Measurements from ENCODE around the gene SCD5. TPM values are rescaled to one million over a fixed set of nuclear protein-coding genes. Genes with fewer than 3 reads are reported as not detected.

Gene SCD5
- total and polyA plus RNA-seq, 2 of the 13 experiments (the other 11 are each of a cell fraction or from before 2014, with no cell fraction given): not detected

- intact Hi-C loops (cut with micrococcal nuclease; ENCODE audit: unreplicated experiment): no loop called here
- ChIA-PET CTCF (ENCODE audit: low intra/inter-chr PET ratio, low total read pairs) (no interaction called here), POLR2A (no interaction called here)
- 75% methylated on average over 8 of the region's 8 CpGs for WGBS (ENCODE audit: low lambda C conversion rate)
- FAIRE-seq (no peak), DNase-seq (ENCODE audit: low spot score) (no peak), ATAC-seq (no peak)
- in situ Hi-C loops (cut with HindIII; ENCODE audit: extremely low pct_ligation_motif_present, low pct_unique_long_range_greater_than_20kb): no loop called here
- Histone ChIP-seq H2AFZ (ENCODE audit: low read length) (no peak overlapping the region), H3K4me2 (ENCODE audit: low read depth, low read length) (no peak overlapping the region), H4K20me1 (ENCODE audit: insufficient read depth, low read length) (no peaks in the 10 kb centered on the region), H3K27me3 (ENCODE audit: control insufficient read depth in 1 of 2, insufficient read depth in 2 of 2, low read length in 2 of 2) (peaks cover 0 to 2% of the 10 kb centered on the region in 2 experiments; a peak in 1 of 5 replicates), H3K4me1 (ENCODE audit: insufficient read depth, low read length) (peaks cover 22% of the 10 kb centered on the region), H3K9me3 (ENCODE audit: low read length) (no peaks in the 10 kb centered on the region), H3K9ac (ENCODE audit: insufficient read depth, low read depth, low read length) (no peak overlapping the region), H3K4me3 (replicated peaks in 1 of 3; ENCODE audit: insufficient read depth in 1 of 3, low read depth in 2 of 3, low read length in 3 of 3) (no peak overlapping the region), H3K27ac (ENCODE audit: extremely low read length, insufficient read depth, low read length) (no peak overlapping the region), H3K36me3 (replicated peaks in 1 of 2; ENCODE audit: control insufficient read depth in 1 of 2, insufficient read depth in 2 of 2, low read length in 2 of 2) (no peaks in the 10 kb centered on the region), H3K79me2 (ENCODE audit: insufficient read depth, low read length) (no peaks in the 10 kb centered on the region)
- BruUV-seq (replicated peaks): no TSS peak
- TF ChIP-seq, protein P1, sequence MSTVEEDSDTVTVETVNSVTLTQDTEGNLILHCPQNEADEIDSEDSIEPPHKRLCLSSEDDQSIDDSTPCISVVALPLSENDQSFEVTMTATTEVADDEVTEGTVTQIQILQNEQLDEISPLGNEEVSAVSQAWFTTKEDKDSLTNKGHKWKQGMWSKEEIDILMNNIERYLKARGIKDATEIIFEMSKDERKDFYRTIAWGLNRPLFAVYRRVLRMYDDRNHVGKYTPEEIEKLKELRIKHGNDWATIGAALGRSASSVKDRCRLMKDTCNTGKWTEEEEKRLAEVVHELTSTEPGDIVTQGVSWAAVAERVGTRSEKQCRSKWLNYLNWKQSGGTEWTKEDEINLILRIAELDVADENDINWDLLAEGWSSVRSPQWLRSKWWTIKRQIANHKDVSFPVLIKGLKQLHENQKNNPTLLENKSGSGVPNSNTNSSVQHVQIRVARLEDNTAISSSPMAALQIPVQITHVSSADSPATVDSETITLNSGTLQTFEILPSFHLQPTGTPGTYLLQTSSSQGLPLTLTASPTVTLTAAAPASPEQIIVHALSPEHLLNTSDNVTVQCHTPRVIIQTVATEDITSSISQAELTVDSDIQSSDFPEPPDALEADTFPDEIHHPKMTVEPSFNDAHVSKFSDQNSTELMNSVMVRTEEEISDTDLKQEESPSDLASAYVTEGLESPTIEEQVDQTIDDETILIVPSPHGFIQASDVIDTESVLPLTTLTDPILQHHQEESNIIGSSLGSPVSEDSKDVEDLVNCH (CRISPR knock-in tag; IDR thresholded peaks at IDR 0.05): no peak
- TF ChIP-seq ZNF484 (CRISPR knock-in tag; IDR thresholded peaks at IDR 0.05; ENCODE audit: borderline replicate concordance, low read depth): no peak
- no peak for TF ChIP-seq ZNF703 (CRISPR knock-in tag; IDR thresholded peaks at IDR 0.05; ENCODE audit: borderline replicate concordance)
- no peak for TF ChIP-seq EP300 (IDR thresholded peaks at IDR 0.05; ENCODE audit: low read depth in 2 of 2, low read length in 2 of 2)
- no peak for TF ChIP-seq EP300 (CRISPR knock-in tag; IDR thresholded peaks at IDR 0.05; ENCODE audit: borderline replicate concordance)
- no peak for TF ChIP-seq BRF2 (CRISPR knock-in tag; IDR thresholded peaks at IDR 0.05)
- TF ChIP-seq, protein P2, sequence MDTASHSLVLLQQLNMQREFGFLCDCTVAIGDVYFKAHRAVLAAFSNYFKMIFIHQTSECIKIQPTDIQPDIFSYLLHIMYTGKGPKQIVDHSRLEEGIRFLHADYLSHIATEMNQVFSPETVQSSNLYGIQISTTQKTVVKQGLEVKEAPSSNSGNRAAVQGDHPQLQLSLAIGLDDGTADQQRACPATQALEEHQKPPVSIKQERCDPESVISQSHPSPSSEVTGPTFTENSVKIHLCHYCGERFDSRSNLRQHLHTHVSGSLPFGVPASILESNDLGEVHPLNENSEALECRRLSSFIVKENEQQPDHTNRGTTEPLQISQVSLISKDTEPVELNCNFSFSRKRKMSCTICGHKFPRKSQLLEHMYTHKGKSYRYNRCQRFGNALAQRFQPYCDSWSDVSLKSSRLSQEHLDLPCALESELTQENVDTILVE (CRISPR knock-in tag; IDR thresholded peaks at IDR 0.05): no peak
- TF ChIP-seq, protein P3, sequence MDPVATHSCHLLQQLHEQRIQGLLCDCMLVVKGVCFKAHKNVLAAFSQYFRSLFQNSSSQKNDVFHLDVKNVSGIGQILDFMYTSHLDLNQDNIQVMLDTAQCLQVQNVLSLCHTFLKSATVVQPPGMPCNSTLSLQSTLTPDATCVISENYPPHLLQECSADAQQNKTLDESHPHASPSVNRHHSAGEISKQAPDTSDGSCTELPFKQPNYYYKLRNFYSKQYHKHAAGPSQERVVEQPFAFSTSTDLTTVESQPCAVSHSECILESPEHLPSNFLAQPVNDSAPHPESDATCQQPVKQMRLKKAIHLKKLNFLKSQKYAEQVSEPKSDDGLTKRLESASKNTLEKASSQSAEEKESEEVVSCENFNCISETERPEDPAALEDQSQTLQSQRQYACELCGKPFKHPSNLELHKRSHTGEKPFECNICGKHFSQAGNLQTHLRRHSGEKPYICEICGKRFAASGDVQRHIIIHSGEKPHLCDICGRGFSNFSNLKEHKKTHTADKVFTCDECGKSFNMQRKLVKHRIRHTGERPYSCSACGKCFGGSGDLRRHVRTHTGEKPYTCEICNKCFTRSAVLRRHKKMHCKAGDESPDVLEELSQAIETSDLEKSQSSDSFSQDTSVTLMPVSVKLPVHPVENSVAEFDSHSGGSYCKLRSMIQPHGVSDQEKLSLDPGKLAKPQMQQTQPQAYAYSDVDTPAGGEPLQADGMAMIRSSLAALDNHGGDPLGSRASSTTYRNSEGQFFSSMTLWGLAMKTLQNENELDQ (CRISPR knock-in tag; IDR thresholded peaks at IDR 0.05; ENCODE audit: borderline replicate concordance): no peak
- no peak for TF ChIP-seq ZSCAN20 (CRISPR knock-in tag; IDR thresholded peaks at IDR 0.05; ENCODE audit: borderline replicate concordance)
- TF ChIP-seq MATR3 (CRISPR knock-in tag; IDR thresholded peaks at IDR 0.05): no peak
- no peak for TF ChIP-seq ZBTB7A (CRISPR knock-in tag; IDR thresholded peaks at IDR 0.05)
- TF ChIP-seq, protein P4, sequence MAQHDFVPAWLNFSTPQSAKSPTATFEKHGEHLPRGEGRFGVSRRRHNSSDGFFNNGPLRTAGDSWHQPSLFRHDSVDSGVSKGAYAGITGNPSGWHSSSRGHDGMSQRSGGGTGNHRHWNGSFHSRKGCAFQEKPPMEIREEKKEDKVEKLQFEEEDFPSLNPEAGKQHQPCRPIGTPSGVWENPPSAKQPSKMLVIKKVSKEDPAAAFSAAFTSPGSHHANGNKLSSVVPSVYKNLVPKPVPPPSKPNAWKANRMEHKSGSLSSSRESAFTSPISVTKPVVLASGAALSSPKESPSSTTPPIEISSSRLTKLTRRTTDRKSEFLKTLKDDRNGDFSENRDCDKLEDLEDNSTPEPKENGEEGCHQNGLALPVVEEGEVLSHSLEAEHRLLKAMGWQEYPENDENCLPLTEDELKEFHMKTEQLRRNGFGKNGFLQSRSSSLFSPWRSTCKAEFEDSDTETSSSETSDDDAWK (CRISPR knock-in tag; IDR thresholded peaks at IDR 0.05): no peak
- TF ChIP-seq MXD1 (CRISPR knock-in tag; IDR thresholded peaks at IDR 0.05): no peak
- no peak for TF ChIP-seq MAF1 (CRISPR knock-in tag; IDR thresholded peaks at IDR 0.05; ENCODE audit: borderline replicate concordance)
Measured at GRCh38 chr4:82585690-82586435, 212.7 kb downstream of the SCD5 start.
